Inflammatory macrophage treated with lipopolysaccharide for 4 hours (primary cell): ENCODE data around the gene PRR13.
"Not testable (repeated sequence)": the region's sequence is repeated elsewhere in the genome, so short reads cannot be mapped to it uniquely, and the experiment has no call there.

Source experiments
- DNase-seq: peaks from one replicate; pipeline ENCODE4 v3.0.0-alpha.2; 2020

Gene PRR13

DNA sequence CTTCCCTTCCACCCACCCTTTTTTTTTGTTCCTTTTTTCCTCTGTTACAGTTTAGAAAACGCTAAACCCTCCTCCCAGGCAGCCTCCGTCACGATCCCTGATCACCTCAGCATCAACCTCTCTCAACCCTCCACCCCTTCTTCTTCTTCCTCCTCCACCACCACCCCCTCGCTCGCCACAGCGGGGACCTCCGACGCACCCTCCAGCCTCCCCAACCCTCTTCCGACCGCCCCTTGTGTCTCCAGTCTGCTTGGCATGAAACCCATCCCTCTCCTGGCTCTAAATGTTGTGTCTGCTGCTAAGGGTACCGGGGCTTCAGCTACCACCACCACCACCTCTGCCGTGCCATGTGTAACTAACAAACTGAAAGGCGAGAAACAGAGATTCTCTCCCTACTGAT is 33.3 kb downstream of the PRR13 start:
- DNase-seq: peak; percentile 39

DNA sequence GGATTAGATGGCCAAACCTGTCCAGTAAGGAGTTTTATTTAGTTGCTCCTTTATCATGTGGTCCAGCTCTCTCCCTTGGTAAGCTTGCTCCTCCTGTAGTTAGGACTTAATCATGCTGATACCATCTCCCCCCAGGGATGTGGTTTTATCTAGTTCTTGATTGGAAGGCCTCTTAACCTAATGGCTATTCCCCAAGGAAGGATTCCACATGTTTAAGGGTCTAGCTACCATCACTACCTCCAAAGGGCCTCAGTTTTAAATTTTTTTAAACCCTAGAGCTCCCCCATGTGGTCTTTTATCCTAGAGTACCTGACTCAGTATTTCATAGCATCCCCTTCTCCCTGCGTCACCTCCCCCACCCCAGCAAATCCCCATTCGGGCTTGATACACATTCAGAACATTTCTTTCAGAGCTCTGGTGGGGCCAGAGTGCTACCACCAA is 35.3 kb downstream of the PRR13 start:
- DNase-seq: no peak

DNA sequence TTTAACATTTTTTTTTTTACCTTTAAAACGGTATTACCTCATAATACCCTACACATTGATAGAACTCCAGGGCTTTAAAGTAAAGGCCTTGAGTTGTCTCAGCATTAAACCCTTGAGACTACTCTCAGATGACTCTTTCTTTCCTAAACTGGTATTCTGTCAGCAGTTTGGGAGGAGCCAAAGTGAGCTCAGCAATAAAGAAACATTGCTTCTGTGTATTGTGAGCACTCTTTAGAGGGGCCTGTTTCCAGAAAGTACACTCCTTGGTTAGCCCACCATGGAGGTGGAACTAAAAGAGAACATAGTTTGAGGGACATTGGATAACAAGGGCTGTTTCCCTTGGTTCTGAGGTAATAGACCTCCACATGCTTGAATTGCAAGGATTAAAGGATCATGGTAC is 37.3 kb downstream of the PRR13 start:
- no peak for DNase-seq

DNA sequence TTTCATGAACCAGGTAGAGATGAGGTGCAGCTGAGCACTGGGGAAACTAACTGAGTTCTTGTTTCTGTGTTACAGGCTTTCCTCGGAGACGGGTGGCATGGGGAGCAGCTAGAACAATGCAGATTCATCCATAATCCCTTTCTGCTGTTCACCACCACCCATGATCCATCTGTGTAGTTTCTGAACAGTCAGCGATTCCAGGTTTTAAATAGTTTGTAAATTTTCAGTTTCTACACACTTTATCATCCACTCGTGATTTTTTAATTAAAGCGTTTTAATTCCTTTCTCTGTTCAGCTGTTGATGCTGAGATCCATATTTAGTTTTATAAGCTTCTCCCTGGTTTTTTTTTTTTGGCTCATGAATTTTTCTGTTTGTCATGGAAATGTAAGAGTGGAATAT is 37.8 kb downstream of the PRR13 start:
- DNase-seq: no peak

DNA sequence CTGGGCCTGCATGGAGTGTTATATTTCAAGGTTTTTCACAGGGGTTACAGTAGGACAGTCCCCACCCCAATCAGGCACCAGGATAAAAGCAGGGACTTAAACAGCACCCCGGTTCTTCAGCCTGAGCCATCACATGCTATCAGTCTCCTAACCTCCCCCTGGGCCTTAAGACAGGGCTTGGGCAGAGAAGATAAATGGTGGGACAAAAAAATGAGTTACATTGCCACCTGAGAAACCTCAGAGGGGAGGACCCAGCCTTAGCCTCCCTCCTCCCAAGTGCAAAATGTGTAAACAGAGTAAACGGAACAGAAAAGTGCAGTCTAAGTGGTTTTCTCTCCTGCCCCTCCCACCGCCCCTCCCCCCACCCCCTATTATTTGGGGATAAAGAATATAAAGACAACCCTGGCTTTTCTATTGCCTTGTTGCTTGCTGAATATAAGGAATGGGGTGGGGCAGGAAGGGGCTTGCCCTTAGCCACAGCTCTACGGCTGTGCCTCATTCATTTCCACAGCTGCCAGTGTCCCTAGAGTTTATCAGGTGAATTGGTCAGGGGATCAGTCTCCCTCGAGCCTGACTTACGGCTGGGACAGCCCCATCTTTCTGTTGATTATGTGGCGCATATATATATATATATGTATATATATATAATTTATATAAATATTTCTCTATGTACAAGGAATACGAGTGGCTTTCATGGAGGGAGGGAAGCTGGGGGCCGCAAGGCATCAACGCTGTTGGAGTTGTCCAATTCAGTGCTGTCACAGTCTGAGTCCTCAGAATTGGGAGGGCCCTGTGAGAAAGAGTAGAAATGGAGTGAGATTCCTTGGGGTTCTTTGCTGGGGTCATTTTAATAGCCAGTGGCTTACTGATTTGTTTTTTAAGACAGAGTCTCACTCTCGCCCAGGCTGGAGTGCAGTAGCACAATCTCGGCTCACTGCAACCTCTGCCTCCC is 39.2 kb downstream of the PRR13 start:
- DNase-seq: no peak

DNA sequence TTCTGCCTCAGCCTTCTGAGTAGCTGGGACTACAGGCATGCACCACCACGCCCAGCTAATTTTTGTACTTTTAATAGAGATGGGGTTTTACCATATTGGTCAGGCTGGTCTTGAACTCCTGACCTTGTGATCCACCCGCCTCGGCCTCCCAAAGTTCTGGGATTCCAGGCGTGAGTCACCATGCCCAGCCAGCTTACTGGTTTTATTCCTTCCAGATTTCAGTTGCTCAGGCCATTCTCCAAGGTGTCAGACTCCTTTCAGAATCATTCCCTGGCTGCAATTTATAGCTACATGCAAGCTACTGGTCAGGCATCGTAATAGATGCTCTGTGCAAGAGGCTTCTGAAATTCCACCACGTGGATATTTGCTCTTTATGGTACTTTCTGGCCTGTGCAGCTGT is 39.9 kb downstream of the PRR13 start:
- DNase-seq: not testable (repeated sequence)

DNA sequence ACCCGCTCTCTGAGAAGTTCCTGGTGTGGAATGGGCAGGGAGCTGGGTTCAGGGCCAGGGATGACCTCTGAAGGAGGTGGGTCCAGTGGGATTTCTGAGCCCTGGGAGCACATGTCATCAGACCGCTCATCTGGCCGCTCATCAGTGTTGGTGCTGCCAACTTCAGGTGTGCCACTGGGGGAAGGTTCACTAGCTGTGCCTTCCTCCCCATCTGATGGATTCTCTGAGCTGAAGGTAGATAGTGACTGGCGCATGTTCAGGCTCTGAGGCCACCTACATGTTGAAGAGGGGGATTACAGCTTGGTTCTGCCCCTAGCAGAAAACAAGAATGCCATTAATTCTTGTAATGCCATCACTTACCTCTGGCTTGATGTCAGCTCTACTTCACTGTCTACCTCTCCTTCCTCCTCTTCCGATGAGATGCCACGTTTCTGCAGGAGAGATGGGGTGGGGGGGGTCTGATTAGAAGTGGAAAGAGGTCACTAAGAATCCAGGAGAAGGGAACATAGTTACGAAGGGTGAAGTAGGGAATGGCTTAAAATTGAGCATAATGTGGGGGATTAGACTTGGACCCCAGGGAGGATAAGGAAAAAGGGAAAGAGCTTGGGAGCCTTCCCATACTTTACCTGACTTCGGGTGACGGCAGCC is 40.5 kb downstream of the PRR13 start:
- no peak for DNase-seq

GRCh38 chr12:53482626-53483168 is 41.2 kb downstream of the PRR13 start:
- DNase-seq: no peak

- no peak for DNase-seq
Measured at GRCh38 chr12:53483225-53483978, 41.9 kb downstream of the PRR13 start.

GRCh38 chr12:53483979-53484377 is 42.4 kb downstream of the PRR13 start:
- no peak for DNase-seq

GRCh38 chr12:53484686-53485575 is 43.4 kb downstream of the PRR13 start:
- DNase-seq: no peak

DNA sequence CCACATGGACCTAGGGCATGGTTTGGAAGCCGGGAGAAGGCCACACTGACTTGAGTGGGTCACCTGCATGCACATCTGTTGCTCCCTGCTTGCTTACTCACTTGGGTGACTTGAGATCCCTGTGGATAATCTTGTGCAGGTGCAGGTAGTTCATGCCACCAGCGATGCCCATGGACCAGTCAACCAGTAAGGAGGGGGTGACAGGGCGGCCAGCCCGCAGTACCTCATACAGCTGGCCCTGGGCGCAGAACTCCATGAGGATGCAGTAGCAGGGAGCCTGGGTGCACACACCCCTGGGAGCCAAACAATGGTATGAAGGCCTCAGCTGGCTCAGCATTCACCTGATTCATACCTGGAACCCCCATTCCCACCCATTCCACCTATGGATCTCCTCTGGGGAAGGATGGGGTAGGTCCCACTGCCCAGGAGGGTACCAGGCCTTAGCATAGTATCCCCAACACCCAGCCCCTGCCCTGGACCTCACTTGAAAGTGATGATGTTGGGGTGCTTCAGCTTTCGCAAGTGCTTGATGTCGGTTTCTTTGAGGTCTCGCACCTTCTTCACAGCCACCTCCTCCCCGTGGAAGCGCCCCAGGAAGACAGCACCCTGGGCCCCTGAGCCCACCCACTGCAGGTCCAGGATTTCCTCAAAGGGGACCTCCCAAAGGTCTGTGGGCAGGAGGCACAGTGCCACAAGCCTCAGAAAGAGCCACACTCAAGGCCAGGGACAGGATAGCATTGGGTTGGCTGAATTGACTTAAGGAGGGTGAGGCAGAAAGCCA is 44.6 kb downstream of the PRR13 start:
- no peak for DNase-seq

GRCh38 chr12:53486736-53487487 is 45.4 kb downstream of the PRR13 start:
- no peak for DNase-seq

- DNase-seq: no peak
Measured at GRCh38 chr12:53489242-53489864, 47.8 kb downstream of the PRR13 start.

GRCh38 chr12:53492188-53492587 is 50.7 kb downstream of the PRR13 start:
- no peak for DNase-seq

- DNase-seq: peak; percentile 83
Measured at GRCh38 chr12:53492830-53493609, 51.5 kb downstream of the PRR13 start.

DNA sequence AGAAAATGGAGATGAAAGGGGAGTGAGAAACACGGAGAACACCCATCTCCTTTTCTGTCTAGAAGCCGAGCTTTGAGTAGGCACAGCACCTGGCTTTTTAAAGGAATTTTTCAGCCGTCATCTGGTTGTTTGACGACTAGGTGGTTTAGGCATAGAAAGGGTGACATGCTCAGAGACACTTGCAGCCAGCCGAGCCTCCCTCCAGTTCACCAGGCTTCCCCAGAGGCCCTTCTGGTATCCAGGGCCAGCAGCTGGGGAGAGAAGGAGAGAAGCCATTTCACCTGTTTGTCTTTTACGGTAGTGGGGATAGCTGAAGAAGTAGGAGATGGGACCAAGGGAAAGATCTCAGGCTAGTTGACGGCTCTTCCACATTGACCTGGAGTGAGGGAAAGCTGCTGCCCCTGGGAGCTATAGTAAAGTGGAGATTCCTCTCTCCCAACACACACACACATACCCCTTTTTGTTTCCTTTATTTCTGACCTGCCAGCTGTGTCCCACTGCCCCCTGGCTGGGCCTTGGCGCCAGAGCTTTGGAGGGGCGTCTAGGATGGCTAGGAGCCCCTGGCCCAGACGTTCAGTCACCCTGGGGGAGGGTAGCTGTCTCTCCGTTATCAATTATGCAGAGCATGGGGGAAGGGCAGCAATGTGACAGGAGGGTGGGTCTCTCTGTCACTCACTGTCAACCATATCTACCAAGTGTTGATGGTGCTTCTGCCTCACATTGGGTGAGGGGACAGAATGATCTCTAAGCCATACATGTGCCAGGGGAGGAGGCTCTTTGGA is 52.3 kb downstream of the PRR13 start:
- no peak for DNase-seq
